ENCODE data around the gene RPS6KC1.
"Not testable (repeated sequence)": the region's sequence is repeated elsewhere in the genome, so short reads cannot be mapped to it uniquely, and the experiment has no call there.

The RPS6KC1 gene

DNA sequence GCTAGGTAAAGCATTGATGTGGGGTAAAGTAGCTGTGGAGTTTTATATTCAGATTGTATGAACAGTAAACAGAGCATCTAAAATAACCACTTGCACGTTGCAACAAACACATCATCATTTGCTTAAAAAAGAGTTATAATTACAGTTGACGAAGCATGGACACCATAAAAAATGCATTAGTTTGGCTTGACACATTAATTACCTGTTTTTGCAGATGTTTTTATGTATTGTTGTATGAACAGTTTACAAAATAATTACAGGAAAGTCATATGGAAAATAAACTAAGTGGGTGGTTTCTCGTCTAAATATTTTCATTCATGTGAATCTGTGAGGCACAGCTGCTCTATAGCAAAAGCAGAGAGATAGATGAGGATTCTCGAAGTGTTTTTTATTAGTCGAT, 108.3 kb downstream of the RPS6KC1 start:
- DNase-seq, result no peak

GRCh38 chr1:213160442-213160841, 109.4 kb downstream of the RPS6KC1 start:
- DNase-seq, result not testable (repeated sequence)

- DNase-seq, result no peak
Observed at GRCh38 chr1:213162338-213162737, 111.3 kb downstream of the RPS6KC1 start.

GRCh38 chr1:213162862-213163261, 111.8 kb downstream of the RPS6KC1 start:
- no peak for DNase-seq

GRCh38 chr1:213163278-213163711, 112.3 kb downstream of the RPS6KC1 start:
- no peak for DNase-seq

GRCh38 chr1:213164561-213164960, 113.5 kb downstream of the RPS6KC1 start:
- no peak for DNase-seq

- no peak for DNase-seq
Observed at GRCh38 chr1:213166852-213167251, 115.8 kb downstream of the RPS6KC1 start.

DNA sequence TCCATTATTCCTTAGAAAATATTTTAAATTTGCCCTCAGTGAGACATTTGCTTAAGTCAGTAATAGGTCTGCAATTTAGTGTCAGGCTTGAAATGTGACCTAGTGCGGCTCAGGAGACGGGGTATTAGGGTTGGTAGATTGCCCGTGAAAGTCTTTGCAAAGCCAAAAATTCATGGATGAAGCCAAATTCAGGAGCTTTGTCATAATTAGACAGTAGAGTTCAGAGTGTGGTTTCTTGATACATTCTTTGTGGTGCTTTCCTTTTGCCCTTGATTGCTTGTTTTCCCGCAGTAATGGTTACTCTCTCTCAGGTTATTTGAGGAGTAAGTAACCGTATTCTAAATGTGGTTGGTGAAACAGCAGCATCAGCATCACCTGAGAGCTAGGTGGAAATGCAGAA, 120.7 kb downstream of the RPS6KC1 start:
- no peak for DNase-seq

DNA sequence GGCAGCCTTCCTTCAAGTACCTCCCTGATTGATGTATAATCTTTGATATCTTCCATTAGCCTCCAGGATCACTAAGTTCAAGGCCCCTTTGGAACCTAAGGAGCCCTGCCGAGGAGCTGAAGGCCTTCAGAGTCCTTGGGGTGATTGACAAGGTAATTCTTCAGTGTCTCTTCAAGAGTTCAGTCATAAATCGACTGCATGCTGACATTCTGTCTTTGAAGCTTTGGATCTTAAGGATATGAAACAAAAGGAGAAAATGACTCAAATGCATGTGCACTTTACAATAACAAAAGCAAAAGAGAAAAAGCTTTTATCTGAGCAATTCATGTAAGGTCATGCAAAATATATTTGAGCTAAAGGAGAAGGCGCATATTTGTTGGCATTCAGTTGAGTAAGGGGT, 125.3 kb downstream of the RPS6KC1 start:
- no peak for DNase-seq

DNA sequence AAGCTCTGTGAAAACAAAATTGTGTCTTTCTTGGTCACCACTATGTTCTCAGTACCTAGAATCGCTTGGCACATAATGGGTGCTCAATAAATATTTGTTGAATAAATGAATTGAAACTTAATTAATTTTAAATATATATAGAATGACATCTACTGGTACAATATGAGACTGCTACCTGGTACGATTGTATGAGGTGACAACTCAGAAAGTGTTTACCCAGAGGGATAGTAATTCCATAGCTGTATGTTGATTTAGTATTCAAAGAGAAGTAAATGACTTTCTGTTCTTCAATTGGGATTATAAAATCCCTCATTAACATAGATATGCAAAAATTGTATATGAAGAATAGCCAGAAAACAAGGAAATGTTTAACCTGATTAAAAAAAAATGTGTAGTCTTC, 128.7 kb downstream of the RPS6KC1 start:
- DNase-seq, result no peak

- no peak for DNase-seq
Observed at GRCh38 chr1:213180833-213181232, 129.8 kb downstream of the RPS6KC1 start.

- DNase-seq, result no peak
Observed at GRCh38 chr1:213183036-213183672, 132.1 kb downstream of the RPS6KC1 start.

DNA sequence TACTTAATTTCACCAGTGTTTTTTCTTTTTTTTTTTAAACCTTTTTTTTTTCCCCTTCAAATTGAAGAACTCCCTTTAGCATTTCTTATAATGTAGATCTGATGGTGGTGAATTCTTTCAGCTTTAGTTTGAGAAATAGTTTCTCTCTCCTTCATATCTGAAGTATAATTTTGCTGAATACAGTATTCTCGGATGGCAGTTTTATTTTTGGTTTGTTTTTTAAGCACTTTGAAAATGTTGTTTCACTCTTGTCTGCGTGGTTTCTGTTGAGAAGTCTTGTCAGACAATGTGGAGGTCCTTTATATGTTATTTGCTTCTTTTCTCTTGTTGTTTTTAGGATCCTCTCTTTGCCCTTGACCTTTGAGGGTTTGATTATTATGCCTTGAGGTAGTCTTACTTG, 135.1 kb downstream of the RPS6KC1 start:
- DNase-seq, result no peak

DNA sequence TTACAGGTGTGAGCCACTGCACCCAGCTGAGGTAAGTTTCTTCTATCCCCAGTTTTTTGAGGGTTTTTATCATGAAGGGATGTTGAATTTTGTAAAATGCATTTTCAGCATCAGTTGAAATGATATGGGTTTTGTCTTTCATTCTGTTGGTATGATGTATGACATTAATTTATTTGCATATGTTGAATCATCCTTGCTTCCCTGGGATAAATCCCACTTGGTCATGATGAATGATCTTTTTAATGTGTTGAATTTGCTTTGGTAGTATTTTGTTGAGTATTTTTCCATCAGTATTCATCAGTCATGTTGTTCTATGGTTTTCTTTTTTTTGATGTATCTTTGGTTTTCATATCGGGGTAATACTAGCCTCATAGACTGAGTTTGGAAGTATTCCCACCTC, 141.0 kb downstream of the RPS6KC1 start:
- no peak for DNase-seq

DNA sequence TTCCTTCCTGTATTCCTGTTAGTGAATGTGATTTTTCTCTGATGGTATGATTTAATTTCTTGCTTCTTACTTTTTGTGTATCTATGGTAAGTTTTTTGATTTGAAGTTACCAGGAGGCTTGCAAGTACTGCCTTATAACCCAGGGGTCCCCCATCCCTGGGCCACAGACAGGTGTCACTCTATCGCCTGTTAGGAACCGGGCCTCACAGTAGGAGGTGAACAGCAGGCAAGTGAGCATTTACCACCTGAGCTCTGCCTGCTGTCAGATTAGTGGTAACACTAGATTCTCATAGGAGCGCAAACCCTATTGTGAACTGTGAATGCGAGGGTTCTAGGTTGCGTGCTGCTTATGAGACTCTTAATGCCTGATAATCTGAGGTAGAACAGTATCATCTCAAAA, 143.3 kb downstream of the RPS6KC1 start:
- no peak for DNase-seq

DNA sequence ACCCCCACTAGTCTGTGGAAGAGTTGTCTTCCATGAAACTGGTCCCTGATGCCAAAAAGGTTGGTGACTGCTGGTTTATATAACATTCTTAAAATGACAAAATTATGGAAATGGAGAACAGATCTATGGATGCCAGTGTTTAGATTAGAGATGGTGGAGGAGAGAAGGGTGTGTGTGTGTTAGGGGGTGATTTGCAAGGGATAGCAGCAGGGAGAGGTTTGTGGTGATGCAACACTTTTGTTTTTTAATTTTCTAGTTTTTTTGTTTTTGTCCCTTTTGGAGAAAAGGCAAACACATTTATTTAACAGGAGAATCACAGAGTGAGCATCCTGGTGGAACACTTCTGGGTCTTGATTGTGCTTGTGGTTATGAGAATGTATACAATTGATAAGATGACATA, 143.8 kb downstream of the RPS6KC1 start:
- DNase-seq, result no peak

- not testable (repeated sequence) for DNase-seq
Observed at GRCh38 chr1:213196328-213197054, 145.4 kb downstream of the RPS6KC1 start.

DNA sequence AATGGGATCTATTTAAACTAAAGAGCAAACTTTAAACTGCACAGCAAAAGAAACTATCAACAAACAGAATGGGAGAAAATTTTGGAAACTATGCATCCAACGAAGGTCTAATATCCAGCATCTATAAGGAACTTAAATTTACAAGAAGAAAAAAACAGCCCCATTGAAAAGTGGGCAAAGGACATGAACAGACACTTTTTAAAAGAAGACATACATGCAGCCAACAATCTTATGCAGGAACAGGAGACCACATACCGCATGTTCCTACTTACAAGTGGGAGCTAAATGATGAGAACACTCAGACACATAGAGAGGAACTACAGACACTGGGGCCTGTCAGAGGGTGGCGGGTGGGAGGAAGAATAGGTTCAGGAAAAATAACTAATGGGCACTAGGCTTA, 149.6 kb downstream of the RPS6KC1 start:
- no peak for DNase-seq

DNA sequence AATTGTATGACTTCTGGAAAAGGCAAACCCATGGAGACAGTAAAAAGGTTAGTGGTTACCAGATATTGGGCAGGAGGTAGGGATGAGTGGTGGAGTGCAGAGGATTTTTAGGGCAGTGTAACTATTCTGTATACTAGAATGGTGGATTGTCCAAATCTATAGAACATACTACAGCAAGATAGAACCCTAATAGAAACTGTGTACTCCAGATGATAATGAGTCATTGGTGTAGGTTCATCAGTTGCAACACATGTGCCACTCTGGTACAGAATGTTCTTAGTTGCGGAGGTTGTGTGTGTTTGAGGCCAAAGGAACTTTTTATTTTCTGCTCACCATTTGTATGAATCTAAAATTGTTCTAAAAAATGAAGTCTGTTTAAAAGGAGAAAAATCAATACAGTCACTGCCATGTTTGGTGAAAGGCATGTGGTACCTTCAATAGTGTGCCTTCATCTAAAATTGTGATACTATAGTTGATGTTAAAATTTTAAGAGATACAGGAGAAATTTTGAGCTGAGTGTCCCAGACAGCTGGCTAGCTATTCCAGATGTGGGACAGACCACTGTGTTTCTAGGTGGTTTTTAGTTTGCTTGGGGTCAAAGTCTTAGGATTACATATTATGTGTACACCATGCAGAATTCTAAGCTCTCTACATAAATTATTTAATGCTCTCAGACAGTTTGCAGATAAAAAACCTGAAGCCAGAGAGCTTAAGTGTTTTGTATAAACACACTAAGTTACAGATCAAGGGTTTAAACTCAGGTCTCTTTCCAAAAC, 150.5 kb downstream of the RPS6KC1 start:
- DNase-seq, result no peak

GRCh38 chr1:213211201-213211600, 160.2 kb downstream of the RPS6KC1 start:
- DNase-seq, result no peak

DNA sequence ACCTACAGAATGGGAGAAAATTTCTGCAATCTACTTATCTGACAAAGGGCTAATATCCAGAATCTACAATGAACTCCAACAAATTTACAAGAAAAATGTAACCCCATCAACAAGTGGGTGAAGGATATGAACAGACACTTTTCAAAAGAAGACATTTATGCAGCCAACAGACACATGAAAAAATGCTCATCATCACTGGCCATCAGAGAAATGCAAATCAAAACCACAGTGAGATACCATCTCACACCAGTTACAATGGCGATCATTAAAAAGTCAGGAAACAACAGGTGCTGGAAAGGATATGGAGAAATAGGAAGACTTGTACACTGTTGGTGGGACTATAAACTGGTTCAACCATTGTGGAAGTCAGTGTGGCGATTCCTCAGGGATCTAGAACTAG, 168.0 kb downstream of the RPS6KC1 start:
- not testable (repeated sequence) for DNase-seq

GRCh38 chr1:213221209-213221608, 170.2 kb downstream of the RPS6KC1 start:
- DNase-seq, result no peak

DNA sequence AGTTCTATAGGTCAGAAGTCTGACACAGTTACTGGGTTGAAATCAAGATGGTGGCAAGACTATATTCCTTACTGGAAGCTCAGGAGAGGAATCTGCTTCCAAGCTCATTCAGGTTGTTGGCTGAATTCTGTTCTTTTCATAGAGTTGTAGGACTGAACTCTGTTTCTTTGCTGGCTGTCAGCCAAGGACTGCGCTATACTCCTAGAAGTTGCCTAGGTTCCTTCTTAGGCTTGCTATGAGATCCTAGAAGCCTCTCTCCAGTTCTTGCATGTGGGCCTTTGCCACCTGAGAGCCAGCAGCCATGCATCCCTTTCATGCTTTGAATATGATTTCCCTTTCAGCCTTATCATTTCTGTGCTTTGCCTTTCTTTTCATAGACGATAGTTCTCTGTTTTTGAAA, 176.4 kb downstream of the RPS6KC1 start:
- no peak for DNase-seq

GRCh38 chr1:213231795-213232231, 180.8 kb downstream of the RPS6KC1 start:
- no peak for DNase-seq
